ENCODE results near the gene ITGB1BP2.

- no peak for TF ChIP-seq EZH2 (IDR thresholded peaks at IDR 0.05; ENCODE audit: low read depth, low read length, severe bottlenecking)
- 0 out of 2 replicates have a peak, but pooled peaks have one; percentile 4 for TF ChIP-seq EGR1 (IDR thresholded peaks at IDR 0.05; ENCODE audit: borderline replicate concordance, low read depth, low read length)
- peak in 1 of 2 experiments; percentile 52; a peak in 1 of 3 replicates for TF ChIP-seq POLR2A (IDR thresholded peaks at IDR 0.05; ENCODE audit: control extremely low read depth in 1 of 2, low read depth in 2 of 2, low read length in 2 of 2)
- no peak for TF ChIP-seq EP300 (IDR thresholded peaks at IDR 0.05; ENCODE audit: borderline replicate concordance in 1 of 2, low read depth in 2 of 2, low read length in 2 of 2)
- no peak for TF ChIP-seq JUN (IDR thresholded peaks at IDR 0.05; ENCODE audit: low read depth, low read length)
- TF ChIP-seq, protein P1, sequence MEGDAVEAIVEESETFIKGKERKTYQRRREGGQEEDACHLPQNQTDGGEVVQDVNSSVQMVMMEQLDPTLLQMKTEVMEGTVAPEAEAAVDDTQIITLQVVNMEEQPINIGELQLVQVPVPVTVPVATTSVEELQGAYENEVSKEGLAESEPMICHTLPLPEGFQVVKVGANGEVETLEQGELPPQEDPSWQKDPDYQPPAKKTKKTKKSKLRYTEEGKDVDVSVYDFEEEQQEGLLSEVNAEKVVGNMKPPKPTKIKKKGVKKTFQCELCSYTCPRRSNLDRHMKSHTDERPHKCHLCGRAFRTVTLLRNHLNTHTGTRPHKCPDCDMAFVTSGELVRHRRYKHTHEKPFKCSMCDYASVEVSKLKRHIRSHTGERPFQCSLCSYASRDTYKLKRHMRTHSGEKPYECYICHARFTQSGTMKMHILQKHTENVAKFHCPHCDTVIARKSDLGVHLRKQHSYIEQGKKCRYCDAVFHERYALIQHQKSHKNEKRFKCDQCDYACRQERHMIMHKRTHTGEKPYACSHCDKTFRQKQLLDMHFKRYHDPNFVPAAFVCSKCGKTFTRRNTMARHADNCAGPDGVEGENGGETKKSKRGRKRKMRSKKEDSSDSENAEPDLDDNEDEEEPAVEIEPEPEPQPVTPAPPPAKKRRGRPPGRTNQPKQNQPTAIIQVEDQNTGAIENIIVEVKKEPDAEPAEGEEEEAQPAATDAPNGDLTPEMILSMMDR (IDR thresholded peaks at IDR 0.05; ENCODE audit: control extremely low read depth in 1 of 3, insufficient read depth in 1 of 3, low read depth in 1 of 3, low read length in 3 of 3), result peak in 2 of 3 experiments; percentile 35 to 43; a peak in 2 of 4 replicates
Measured at GRCh38 chrX:71253253-71254091, 48.1 kb upstream of the ITGB1BP2 start.
